Keratinocyte (primary cell): ENCODE measurements around the gene DCUN1D2.

Experiments
- CTCF ChIP-seq, 3 experiments: IDR thresholded peaks in 1 of 3; conservative IDR thresholded peaks in 1 of 3; optimal IDR thresholded peaks in 1 of 3; 2 replicates in 2 of 3; 3 replicates in 1 of 3; pipeline versions ENCODE3 to v1.5.1; 2011; ENCODE audit warnings: low read length in 3 of 3, mild to moderate bottlenecking in 3 of 3, moderate library complexity in 2 of 3, control low read depth in 1 of 3, inconsistent platforms in 1 of 3; ENCODE audit not compliant: insufficient read depth in 2 of 3; ENCODE audit errors: extremely low read depth in 1 of 3
- EZH2 ChIP-seq: IDR thresholded peaks from one replicate; pipeline ENCODE4 v1.6.1; 2012; ENCODE audit warnings: inconsistent platforms, mild to moderate bottlenecking, low read length, moderate library complexity

GRCh38 chr13:113506871-113507388 lies 16.4 kb upstream of the DCUN1D2 start:
- TF ChIP-seq CTCF (optimal IDR thresholded peaks at IDR 0.05 in 1 of 3, IDR thresholded peaks at IDR 0.05 in 1 of 3, conservative IDR thresholded peaks at IDR 0.05 in 1 of 3; ENCODE audit: extremely low read depth in 1 of 3, insufficient read depth in 2 of 3, low read length in 3 of 3) = no peak
- TF ChIP-seq EZH2 = no peak
